Glomerular visceral epithelial cell (primary cell): ENCODE measurements around the gene THOC7.

Experiments
- DNase-seq: peaks from one replicate; pipeline ENCODE4 v3.0.0-alpha.2; 2016; ENCODE audit errors: extremely low spot score

The THOC7 gene

GRCh38 chr3:63863150-63864007 is at the start of gene THOC7, which contains the start of gene ATXN7:
Gene THOC7 (minus strand): TSS chr3:63863805. CDS start chr3:63863790, 15 bp downstream.
Gene ATXN7 (plus strand): TSS chr3:63863867. CDS start chr3:63912599, 48,732 bp downstream.
- peak; percentile 62 for DNase-seq

GRCh38 chr3:63912768-63913588 is 49.4 kb upstream of the THOC7 start:
- peak; percentile 58 for DNase-seq

- peak; percentile 86 for DNase-seq
Observed at GRCh38 chr3:63911873-63912767, 48.5 kb upstream of the THOC7 start, which contains the start of gene SCAANT1. Gene SCAANT1 (minus strand): TSS chr3:63912383.

- DNase-seq = no peak
Observed at GRCh38 chr3:63911509-63911872, 47.9 kb upstream of the THOC7 start.

GRCh38 chr3:63910891-63911290 is 47.3 kb upstream of the THOC7 start:
- DNase-seq = no peak

DNA sequence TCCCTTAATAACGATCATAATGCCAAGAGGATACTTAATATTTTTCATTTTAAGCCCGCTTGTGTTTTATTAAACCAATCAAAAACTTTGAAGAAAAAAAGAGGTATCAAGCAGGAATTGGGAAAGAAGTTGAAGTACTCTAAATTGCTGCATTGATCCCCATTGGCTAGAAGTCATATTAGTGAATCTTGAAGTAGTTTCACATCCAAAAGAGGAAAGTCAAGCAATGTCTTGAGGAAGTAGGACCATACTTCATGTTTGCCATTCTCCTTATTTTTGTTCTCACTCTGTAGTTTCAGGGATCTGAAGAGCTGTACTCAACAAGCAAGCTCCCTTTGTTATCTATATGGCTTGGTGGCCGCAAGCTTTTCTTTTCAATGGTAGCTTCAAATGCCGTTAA is 46.4 kb upstream of the THOC7 start:
- no peak for DNase-seq

DNA sequence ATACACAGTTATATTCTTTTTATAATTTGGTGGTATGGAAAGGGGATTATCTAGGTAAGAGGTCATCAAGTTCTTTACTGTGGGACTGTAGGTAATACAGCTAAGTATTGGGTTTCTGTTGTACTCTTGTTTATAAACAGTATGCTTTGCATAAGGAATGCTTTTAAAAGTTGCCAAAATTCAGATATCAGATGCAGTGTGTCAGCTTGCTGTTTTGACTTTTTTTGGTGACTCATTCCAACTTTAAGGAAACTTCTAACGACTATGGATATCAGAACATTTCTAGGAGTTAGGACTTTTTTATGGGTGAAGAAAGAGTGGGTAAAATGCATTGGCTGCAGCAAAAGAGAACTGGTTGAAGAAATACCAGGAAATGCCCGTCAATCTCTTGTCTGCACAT is 45.8 kb upstream of the THOC7 start:
- DNase-seq = no peak

DNA sequence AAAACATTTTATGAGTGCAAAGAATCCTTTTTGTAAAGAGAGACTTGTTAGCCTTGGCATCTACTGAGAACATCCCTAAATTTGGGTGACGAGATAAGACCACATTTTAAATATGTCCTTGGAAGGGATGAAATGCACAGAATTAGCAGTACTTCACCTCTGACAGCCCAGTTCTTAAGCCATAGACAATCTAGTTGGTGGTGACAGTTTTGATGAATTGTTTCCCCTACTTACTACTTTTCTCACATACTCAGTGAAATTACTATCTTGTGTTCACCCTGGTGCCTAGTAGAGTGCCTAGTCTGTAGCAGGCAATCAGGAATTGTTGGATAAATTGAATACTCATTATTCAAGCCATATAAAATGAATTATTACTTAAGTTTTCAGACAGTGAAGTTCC is 45.2 kb upstream of the THOC7 start:
- DNase-seq = no peak

DNA sequence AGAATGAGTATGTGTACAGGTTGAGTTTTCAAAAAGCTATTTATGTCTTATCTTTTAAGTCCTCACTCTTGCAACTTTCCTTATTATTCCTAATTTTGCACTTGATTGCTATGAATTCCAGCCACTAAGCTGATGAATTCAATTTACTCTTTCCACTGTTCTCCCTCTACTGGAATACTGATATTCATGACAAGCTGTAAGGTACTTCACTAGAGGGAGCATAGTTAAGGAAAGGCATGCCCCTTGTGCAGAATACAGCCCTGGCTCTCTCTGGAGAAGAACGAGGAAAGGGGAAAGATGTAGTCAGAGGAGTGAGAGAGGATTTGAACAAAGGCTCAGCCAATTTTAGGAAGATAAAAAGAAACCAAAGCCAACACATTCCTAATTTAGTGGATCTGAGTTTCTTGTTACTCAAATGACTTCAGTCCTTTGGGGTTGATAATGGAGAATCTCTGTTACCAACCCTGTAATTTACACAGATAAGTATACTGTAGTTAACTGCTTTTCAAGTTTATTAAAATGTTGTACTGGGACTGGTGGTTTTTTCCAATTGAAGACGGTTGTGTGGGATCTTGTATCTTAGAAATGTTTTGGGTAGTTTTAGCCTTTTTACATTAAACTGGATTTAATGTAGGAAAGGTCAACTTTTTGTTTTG is 44.6 kb upstream of the THOC7 start:
- no peak for DNase-seq

GRCh38 chr3:63905731-63906620 is 42.4 kb upstream of the THOC7 start:
- DNase-seq = no peak

GRCh38 chr3:63900459-63900858 is 36.9 kb upstream of the THOC7 start:
- DNase-seq = no peak

DNA sequence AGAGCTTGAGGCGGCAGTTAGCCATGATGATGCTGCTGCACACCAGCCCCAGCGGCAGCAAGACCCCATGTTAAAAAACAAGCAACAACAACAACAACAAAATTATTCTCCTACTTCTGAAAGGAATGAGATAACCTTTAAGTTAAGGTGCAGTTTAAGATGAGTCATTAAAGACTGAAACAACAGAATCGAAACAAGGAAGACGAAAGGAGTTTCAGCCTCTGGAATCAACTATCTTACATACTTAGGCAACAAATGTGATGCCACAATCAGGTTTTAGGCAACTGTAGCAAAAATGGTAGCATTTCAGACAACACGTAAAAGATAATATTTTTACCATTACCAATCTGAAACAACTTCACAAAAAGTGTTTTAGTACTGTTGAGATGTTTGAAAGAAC is 36.4 kb upstream of the THOC7 start:
- no peak for DNase-seq

DNA sequence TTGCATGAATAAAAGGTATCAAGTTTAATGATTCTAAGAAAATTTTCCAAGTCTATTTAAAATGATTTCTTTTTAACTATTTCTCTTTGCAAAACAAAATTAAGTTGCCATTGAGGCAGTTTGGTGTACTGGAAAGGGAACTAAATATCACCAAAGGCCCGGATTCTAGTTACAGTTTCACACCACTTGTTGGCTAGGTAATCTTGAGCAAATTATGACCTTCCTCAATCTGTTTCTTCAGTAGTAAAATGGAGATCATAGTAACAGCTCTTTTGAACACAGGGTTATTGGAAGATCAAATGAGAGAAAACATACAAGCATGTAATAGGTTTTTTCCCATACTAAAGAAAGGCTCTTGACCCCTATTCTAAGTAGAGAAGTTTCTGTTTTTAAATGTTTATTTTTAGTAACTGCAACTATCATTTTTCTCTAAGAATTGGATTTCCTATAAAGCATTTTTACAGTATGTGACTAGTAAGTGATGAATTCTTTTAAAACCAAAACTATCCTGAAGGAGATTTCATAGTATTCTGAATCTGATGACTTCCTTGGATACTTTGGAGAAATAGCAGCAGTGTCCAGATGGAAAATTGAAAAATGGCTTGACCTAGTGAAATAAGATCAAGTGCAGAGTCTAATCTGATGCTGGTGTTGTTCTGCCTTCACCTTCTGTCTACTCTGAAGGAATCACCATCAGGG is 32.9 kb upstream of the THOC7 start:
- no peak for DNase-seq

- no peak for DNase-seq
Observed at GRCh38 chr3:63895422-63896189, 32.0 kb upstream of the THOC7 start.

DNA sequence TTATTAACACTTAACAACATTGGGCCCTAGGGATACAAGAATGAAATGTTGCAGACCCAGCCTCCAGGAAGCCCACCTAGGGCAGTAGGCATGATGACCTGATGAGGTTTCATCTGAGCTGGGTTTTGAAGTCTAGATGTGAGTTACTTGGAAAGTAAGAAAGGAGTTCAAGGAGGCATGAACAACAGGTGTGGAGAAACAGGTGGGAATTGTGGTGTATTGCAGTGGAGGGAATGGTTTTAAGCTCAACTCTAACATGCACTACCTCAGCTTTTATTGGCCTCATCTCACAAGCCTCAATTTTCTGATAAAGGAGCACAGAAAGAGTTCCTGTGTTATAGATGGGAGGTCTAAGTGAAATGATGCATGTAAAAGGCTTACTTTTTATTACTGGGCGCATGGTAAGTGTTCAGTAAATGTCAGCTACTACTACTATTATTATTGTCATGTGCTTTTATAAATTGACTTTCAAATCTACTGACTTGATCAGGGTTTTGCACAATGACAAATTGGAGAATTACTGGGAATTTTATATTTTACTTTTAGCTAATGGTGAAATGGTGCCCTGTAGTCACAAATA is 29.3 kb upstream of the THOC7 start:
- DNase-seq = no peak

- no peak for DNase-seq
Observed at GRCh38 chr3:63891518-63891917, 27.9 kb upstream of the THOC7 start.

DNA sequence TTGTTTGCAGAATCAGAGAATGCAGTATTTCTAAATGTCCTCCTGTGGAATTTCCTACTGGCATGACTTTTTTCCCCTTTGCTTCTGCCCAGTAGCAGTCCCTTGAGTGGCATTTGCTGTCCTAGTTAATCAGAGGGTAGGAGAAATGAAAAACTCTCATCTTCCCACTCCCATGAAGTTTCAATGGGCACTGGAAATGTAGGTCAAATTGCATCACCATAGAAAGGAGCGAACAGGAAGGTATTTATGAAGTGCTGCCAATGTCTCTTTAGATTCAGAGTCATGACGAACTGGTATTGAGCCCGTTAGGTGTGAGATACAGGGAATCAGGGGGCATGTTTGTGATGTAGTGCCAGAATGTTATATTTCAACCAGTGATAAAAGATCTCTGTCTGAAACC is 23.3 kb upstream of the THOC7 start:
- DNase-seq = no peak

DNA sequence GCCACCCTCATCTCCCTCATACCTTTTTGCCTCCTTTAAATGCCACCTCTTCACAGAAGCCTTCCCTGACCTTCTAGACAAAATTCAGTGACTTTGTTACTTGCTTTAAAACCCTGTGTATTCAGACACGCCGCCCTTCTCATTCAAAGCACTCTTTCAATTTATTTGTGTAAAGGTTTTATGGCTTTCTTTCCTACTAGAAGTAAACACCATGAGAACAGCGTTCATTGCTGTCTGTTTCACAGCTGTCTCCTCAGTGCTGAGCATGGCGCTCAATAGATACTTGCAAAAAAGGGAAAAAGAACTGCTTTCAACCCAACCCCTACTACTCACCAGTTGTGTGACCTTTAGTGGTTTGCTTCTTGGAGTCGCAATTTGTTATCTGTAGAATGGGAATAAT is 17.0 kb upstream of the THOC7 start:
- no peak for DNase-seq
